NCI-H526 treated with DMSO at 0.1 percent for 48 hours (cell line): ENCODE data around the gene ABCG1.
"Not testable (repeated sequence)": the region's sequence is repeated elsewhere in the genome, so short reads cannot be mapped to it uniquely, and the experiment has no call there.

ENCODE experiments used
- DNase-seq: peaks from one replicate; lab custom pipeline; 2025; lab: John Stamatoyannopoulos, UW

Gene ABCG1

GRCh38 chr21:42291751-42292562 lies 73.0 kb downstream of the ABCG1 start:
- no peak for DNase-seq

GRCh38 chr21:42292563-42293142 lies 73.7 kb downstream of the ABCG1 start:
- DNase-seq: not testable (repeated sequence)

GRCh38 chr21:42293649-42294272 lies 74.8 kb downstream of the ABCG1 start:
- no peak for DNase-seq

- no peak for DNase-seq
These were observed 75.4 kb downstream of the ABCG1 start for GRCh38 chr21:42294273-42294880.

GRCh38 chr21:42295845-42296244 lies 76.9 kb downstream of the ABCG1 start:
- no peak for DNase-seq

GRCh38 chr21:42296501-42296900 lies 77.6 kb downstream of the ABCG1 start:
- DNase-seq: no peak

GRCh38 chr21:42297377-42297776 lies 78.4 kb downstream of the ABCG1 start:
- DNase-seq: no peak

GRCh38 chr21:42298237-42298636 lies 79.3 kb downstream of the ABCG1 start:
- DNase-seq: no peak

GRCh38 chr21:42298657-42299056 lies 79.7 kb downstream of the ABCG1 start:
- no peak for DNase-seq

- no peak for DNase-seq
These were observed 80.5 kb downstream of the ABCG1 start for GRCh38 chr21:42299324-42300044.

- DNase-seq: no peak
These were observed 81.2 kb downstream of the ABCG1 start for GRCh38 chr21:42300045-42300583.

GRCh38 chr21:42300956-42301355 lies 82.0 kb downstream of the ABCG1 start:
- no peak for DNase-seq

GRCh38 chr21:42301371-42302075 lies 82.6 kb downstream of the ABCG1 start:
- no peak for DNase-seq

- no peak for DNase-seq
These were observed 83.2 kb downstream of the ABCG1 start for GRCh38 chr21:42302076-42302650.

GRCh38 chr21:42302794-42303193 lies 83.9 kb downstream of the ABCG1 start:
- DNase-seq: no peak

- DNase-seq: no peak
These were observed 84.5 kb downstream of the ABCG1 start for GRCh38 chr21:42303443-42303842.

- DNase-seq: no peak
These were observed 85.9 kb downstream of the ABCG1 start for GRCh38 chr21:42304556-42305454.

- no peak for DNase-seq
These were observed 86.8 kb downstream of the ABCG1 start for GRCh38 chr21:42305707-42306147.

GRCh38 chr21:42306366-42307035 lies 87.6 kb downstream of the ABCG1 start:
- no peak for DNase-seq
